Lung (tissue), 13 donors: ENCODE results near the gene TM4SF4. TPM values are rescaled to one million over a fixed set of nuclear protein-coding genes. Genes with fewer than 3 reads are reported as not detected.

Source experiments
- ATAC-seq: fragments of 200-7000 bp; cut with Tn5 transposase; one replicate; pipeline ENCODE4 v1.9.1; 2020; ENCODE audit warnings: moderate number of reproducible peaks; ENCODE audit not compliant: insufficient read depth, low FRiP score
- DNase-seq, 3 donors: peaks; one replicate each; pipeline ENCODE4 v3.0.0-alpha.2; 2013 to 2017
- H3K27ac ChIP-seq, 2 donors: one replicate each; pipeline ENCODE4 v1.5.1; 2013; ENCODE audit warnings: mild to moderate bottlenecking in 2 of 2, moderate library complexity in 2 of 2, control low read depth in 1 of 2, inconsistent platforms in 1 of 2, low read depth in 1 of 2, low read length in 1 of 2
- H3K27me3 ChIP-seq, 3 donors: one replicate each; pipeline ENCODE4 v1.5.1; 2013; ENCODE audit warnings: low read length in 2 of 3; ENCODE audit not compliant: control insufficient read depth in 3 of 3, insufficient read depth in 3 of 3
- H3K36me3 ChIP-seq, 4 donors: one replicate each; pipeline ENCODE4 v1.5.1; 2013; ENCODE audit warnings: low read length in 4 of 4, mild to moderate bottlenecking in 1 of 4, moderate library complexity in 1 of 4; ENCODE audit not compliant: control insufficient read depth in 4 of 4, insufficient read depth in 4 of 4
- H3K4me1 ChIP-seq, 5 donors: one replicate each; pipeline ENCODE4 v1.5.1; 2013; ENCODE audit warnings: low read length in 5 of 5, mild to moderate bottlenecking in 2 of 5, moderate library complexity in 1 of 5; ENCODE audit not compliant: control insufficient read depth in 5 of 5, insufficient read depth in 5 of 5
- H3K4me3 ChIP-seq: one replicate; pipeline ENCODE4 v1.5.1; 2013; ENCODE audit warnings: mild to moderate bottlenecking, control low read depth, moderate library complexity
- H3K9ac ChIP-seq, 2 donors: one replicate each; pipeline ENCODE4 v1.5.1; 2013; ENCODE audit warnings: low read length in 2 of 2, control low read depth in 1 of 2; ENCODE audit not compliant: insufficient read depth in 1 of 2
- H3K9me3 ChIP-seq, 4 donors: one replicate each; pipeline ENCODE4 v1.5.1; 2013; ENCODE audit warnings: low read length in 3 of 4, mild to moderate bottlenecking in 1 of 4, moderate library complexity in 1 of 4; ENCODE audit not compliant: control insufficient read depth in 4 of 4, insufficient read depth in 3 of 4
- WGBS, 2 donors: extraction: QIAGEN DNeasy Blood & Tissue Kit; methylation state at CpG; one replicate each; pipeline ENCODE4 v1.1.7; 2013; 5-methylcytosine and 5-hydroxymethylcytosine counted together
- polyA plus RNA-seq, 2 donors: library from polyadenylated mRNA; stranded (reverse); fragments of 200-250 nt; gene quantifications; one replicate each; pipeline ENCODE4 v1.2.1, GENCODE V29; 2013
- small RNA-seq: library from RNA; depleted of rRNA; stranded (forward); fragments of <200 nt; gene quantifications from one replicate; pipeline ENCODE3, GENCODE V24; 2014; ENCODE audit warnings: low replicate concordance
- total RNA-seq, 2 donors: library from RNA; depleted of rRNA in 1 of 2; stranded (reverse); fragments of >200 nt in 1 of 2; gene quantifications; one replicate each; pipeline ENCODE4 v1.2.1, GENCODE V29; 2014 to 2021
- TF ChIP-seq, protein P1 (sequence below): IDR thresholded peaks from 2 replicates; pipeline ENCODE4 v1.5.1; 2012; ENCODE audit warnings: mild to moderate bottlenecking; ENCODE audit errors: control extremely low read depth, extremely low read depth
- donor health status: control.
- donor health status: control.
- donor health status: Bipolar disorder and iron deficiency.
- donor health status: healthy.
- donor health status: DM: yes; HTN: yes; CAD: no.

Gene TM4SF4
- total and polyA plus RNA-seq, 4 donors, result 0.22 to 4.4 (median 2.0) TPM

DNA sequence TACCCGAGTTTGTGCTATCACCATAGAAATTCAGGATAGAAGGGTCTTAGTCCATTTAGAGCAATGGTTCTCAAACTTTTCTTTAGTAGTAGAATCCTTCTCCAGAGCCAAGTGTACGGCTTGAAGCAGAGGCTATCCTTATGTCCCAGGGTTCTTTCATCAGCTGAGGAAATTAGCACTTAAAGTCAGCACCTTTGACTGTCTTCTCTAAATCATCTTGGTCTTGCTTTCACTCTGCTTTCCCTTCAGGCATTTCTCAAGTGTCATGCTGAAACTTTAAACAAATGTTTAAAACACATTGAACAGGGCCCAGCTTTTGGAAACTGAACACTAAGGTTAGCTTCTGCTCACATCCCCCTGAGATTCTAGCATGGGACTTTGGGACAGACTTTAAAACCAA is 78.2 kb downstream of the TM4SF4 start:
- peaks cover 9 to 44% (median 18%) of the 10 kb centered on the region in 5 donors for H3K4me1 ChIP-seq
- TF ChIP-seq, protein P1, sequence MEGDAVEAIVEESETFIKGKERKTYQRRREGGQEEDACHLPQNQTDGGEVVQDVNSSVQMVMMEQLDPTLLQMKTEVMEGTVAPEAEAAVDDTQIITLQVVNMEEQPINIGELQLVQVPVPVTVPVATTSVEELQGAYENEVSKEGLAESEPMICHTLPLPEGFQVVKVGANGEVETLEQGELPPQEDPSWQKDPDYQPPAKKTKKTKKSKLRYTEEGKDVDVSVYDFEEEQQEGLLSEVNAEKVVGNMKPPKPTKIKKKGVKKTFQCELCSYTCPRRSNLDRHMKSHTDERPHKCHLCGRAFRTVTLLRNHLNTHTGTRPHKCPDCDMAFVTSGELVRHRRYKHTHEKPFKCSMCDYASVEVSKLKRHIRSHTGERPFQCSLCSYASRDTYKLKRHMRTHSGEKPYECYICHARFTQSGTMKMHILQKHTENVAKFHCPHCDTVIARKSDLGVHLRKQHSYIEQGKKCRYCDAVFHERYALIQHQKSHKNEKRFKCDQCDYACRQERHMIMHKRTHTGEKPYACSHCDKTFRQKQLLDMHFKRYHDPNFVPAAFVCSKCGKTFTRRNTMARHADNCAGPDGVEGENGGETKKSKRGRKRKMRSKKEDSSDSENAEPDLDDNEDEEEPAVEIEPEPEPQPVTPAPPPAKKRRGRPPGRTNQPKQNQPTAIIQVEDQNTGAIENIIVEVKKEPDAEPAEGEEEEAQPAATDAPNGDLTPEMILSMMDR, result no peak
- no peaks in the 10 kb centered on the region for H3K9me3 ChIP-seq
- no peak overlapping the region for H3K4me3 ChIP-seq
- no peaks in the 10 kb centered on the region for H3K27me3 ChIP-seq
- peaks cover 0 to 5% (median under 1%) of the 10 kb centered on the region in 4 donors for H3K36me3 ChIP-seq
- peak overlapping the region in 1 of 2 donors; percentile 4 for H3K27ac ChIP-seq
- WGBS, 2 donors, result 79 to 82% methylated on average over 2 of the region's 2 CpGs
- no peak for ATAC-seq
- DNase-seq, result no peak
- no peak overlapping the region for H3K9ac ChIP-seq

Small RNA genes lying within 50 kb of the gene (small RNA-seq; reads per million reads assigned to genes)
- gene AC108751.2 (not detected), gene RNU6-1098P (not detected)

Other genes starting within 250 kb of the TM4SF4 start
- gene TM4SF18, start 141.1 kb upstream of the TM4SF4 start, total RNA-seq, result 10 to 100 TPM in 1 of 2 donors, 1 to 10 TPM in 1; 4.4 to 28.5 TPM
- gene TM4SF18, start 141.1 kb upstream of the TM4SF4 start, polyA plus RNA-seq, result 1 to 10 TPM; 2.1 to 3.8 TPM
- gene TM4SF1, start 97.0 kb upstream of the TM4SF4 start, total RNA-seq, result 100 to 1,000 TPM; 177 to 281 TPM
- 100 to 1,000 TPM; 215 to 261 TPM for gene TM4SF1, start 97.0 kb upstream of the TM4SF4 start, polyA plus RNA-seq
- 100 to 1,000 TPM in 1 of 2 donors, 10 to 100 TPM in 1; 88.9 to 186 TPM for gene WWTR1, start 183.3 kb downstream of the TM4SF4 start, total RNA-seq
- gene WWTR1, start 183.3 kb downstream of the TM4SF4 start, polyA plus RNA-seq, result 10 to 100 TPM; 29.3 to 37.9 TPM